ENCODE data around the gene MAML2.

The MAML2 gene

DNA sequence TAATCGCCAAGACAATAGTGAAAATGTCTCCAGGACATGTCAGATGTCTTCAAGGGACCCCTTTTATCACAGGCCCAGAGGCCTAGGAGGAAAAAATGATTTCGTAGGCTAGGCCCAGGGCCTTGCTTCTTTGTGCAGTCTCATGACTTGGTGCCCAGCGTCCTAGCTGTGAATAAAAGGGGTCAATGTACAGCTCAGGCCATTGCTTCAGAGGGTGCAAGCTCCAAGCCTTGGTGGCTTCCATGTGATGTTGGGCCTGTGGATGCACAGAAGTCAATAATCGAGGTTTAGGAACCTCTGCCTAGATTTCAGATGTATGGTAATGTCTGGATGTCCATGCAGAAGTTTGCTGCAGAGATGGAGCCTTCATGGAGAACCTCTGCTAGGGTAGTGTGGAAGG lies 398.4 kb downstream of the MAML2 start:
- H3K4me2 ChIP-seq (ENCODE audit: low read depth, low read length), result no peak overlapping the region
- no peak overlapping the region for H3K4me3 ChIP-seq (ENCODE audit: low read length)
- H3K79me2 ChIP-seq (ENCODE audit: low read length), result no peaks in the 10 kb centered on the region
- H3K27me3 ChIP-seq (replicated peaks; ENCODE audit: insufficient read depth, low read length), result no peaks in the 10 kb centered on the region
- no peak overlapping the region for H2AFZ ChIP-seq (ENCODE audit: low read length)
- no peak for TF ChIP-seq EZH2 (optimal IDR thresholded peaks at IDR 0.05; ENCODE audit: low read depth, low read length)
- no peak for TF ChIP-seq EZH2phosphoT487 (IDR thresholded peaks at IDR 0.05; ENCODE audit: low read length)
- TF ChIP-seq CTCF (IDR thresholded peaks at IDR 0.05; ENCODE audit: low read length), result no peak
- no peaks in the 10 kb centered on the region for H3K9me3 ChIP-seq (replicated peaks; ENCODE audit: insufficient read depth, low read length)
- H3K9me2 ChIP-seq (replicated peaks; ENCODE audit: insufficient read depth, low read length), result no peaks in the 10 kb centered on the region
- H3F3A ChIP-seq (ENCODE audit: insufficient read depth, low read length), result no peaks in the 10 kb centered on the region
- H3K27ac ChIP-seq (ENCODE audit: low read length), result no peak overlapping the region
- no peaks in the 10 kb centered on the region for H3K4me1 ChIP-seq (ENCODE audit: low read length)
- H4K20me1 ChIP-seq (ENCODE audit: insufficient read depth, low read length), result no peaks in the 10 kb centered on the region
- H3K36me3 ChIP-seq (replicated peaks; ENCODE audit: insufficient read depth, low read length), result no peaks in the 10 kb centered on the region
- no peak overlapping the region for H3K9ac ChIP-seq (ENCODE audit: low read length)
- no peak for DNase-seq

- Histone ChIP-seq H3K4me2 (ENCODE audit: low read depth, low read length) (no peak overlapping the region), H3K79me2 (ENCODE audit: low read length) (no peaks in the 10 kb centered on the region), H4K20me1 (ENCODE audit: insufficient read depth, low read length) (no peaks in the 10 kb centered on the region), H3K27ac (ENCODE audit: low read length) (no peak overlapping the region), H3K27me3 (replicated peaks; ENCODE audit: insufficient read depth, low read length) (no peaks in the 10 kb centered on the region), H2AFZ (ENCODE audit: low read length) (no peak overlapping the region), H3K4me3 (ENCODE audit: low read length) (no peak overlapping the region), H3K9ac (ENCODE audit: low read length) (no peak overlapping the region), H3K36me3 (replicated peaks; ENCODE audit: insufficient read depth, low read length) (no peaks in the 10 kb centered on the region), H3K9me2 (replicated peaks; ENCODE audit: insufficient read depth, low read length) (no peaks in the 10 kb centered on the region), H3F3A (ENCODE audit: insufficient read depth, low read length) (no peaks in the 10 kb centered on the region), H3K9me3 (replicated peaks; ENCODE audit: insufficient read depth, low read length) (no peaks in the 10 kb centered on the region), H3K4me1 (ENCODE audit: low read length) (no peaks in the 10 kb centered on the region)
- DNase-seq, result no peak
- TF ChIP-seq EZH2phosphoT487 (IDR thresholded peaks at IDR 0.05; ENCODE audit: low read length), result no peak
- no peak for TF ChIP-seq EZH2 (optimal IDR thresholded peaks at IDR 0.05; ENCODE audit: low read depth, low read length)
- no peak for TF ChIP-seq CTCF (IDR thresholded peaks at IDR 0.05; ENCODE audit: low read length)
Observed at GRCh38 chr11:95943546-95943945, 399.4 kb downstream of the MAML2 start.

- no peak for DNase-seq
- Histone ChIP-seq H3K4me2 (ENCODE audit: low read depth, low read length) (no peak overlapping the region), H3K36me3 (replicated peaks; ENCODE audit: insufficient read depth, low read length) (no peaks in the 10 kb centered on the region), H3K9me2 (replicated peaks; ENCODE audit: insufficient read depth, low read length) (no peaks in the 10 kb centered on the region), H4K20me1 (ENCODE audit: insufficient read depth, low read length) (no peaks in the 10 kb centered on the region), H3K79me2 (ENCODE audit: low read length) (no peaks in the 10 kb centered on the region), H3K4me3 (ENCODE audit: low read length) (no peak overlapping the region), H3K4me1 (ENCODE audit: low read length) (no peaks in the 10 kb centered on the region), H2AFZ (ENCODE audit: low read length) (no peak overlapping the region), H3K9ac (ENCODE audit: low read length) (no peak overlapping the region), H3K9me3 (replicated peaks; ENCODE audit: insufficient read depth, low read length) (no peaks in the 10 kb centered on the region), H3F3A (ENCODE audit: insufficient read depth, low read length) (no peaks in the 10 kb centered on the region), H3K27me3 (replicated peaks; ENCODE audit: insufficient read depth, low read length) (no peaks in the 10 kb centered on the region), H3K27ac (ENCODE audit: low read length) (no peak overlapping the region)
- no peak for TF ChIP-seq EZH2 (optimal IDR thresholded peaks at IDR 0.05; ENCODE audit: low read depth, low read length)
- TF ChIP-seq EZH2phosphoT487 (IDR thresholded peaks at IDR 0.05; ENCODE audit: low read length), result no peak
- TF ChIP-seq CTCF (IDR thresholded peaks at IDR 0.05; ENCODE audit: low read length), result no peak
Observed at GRCh38 chr11:95939091-95939490, 403.9 kb downstream of the MAML2 start.

Measured in MM.1S (cell line).